Common myeloid progenitor, CD34-positive (primary cell): Measurements from ENCODE around the gene NLGN4X.

Experiments
- CTCF ChIA-PET: fragments of 350-600 bp; sonication (Branson Sonifier 250); formaldehyde crosslinking; loops from one replicate; lab custom pipeline; 2021; ENCODE audit warnings: antibody characterized with exemption; lab: Charles Lee
- POLR2A ChIA-PET: fragments of 350-600 bp; sonication (Branson Sonifier 250); formaldehyde crosslinking; loops from one replicate; lab custom pipeline; 2021; ENCODE audit warnings: antibody characterized with exemption; lab: Charles Lee
- DNase-seq, 3 donors: peaks; one replicate each; pipeline versions ENCODE4 v3.0.0 to v3.0.0-alpha.2; 2013
- H3K27ac ChIP-seq, 2 experiments: 1 replicate in 1 of 2; 2 replicates in 1 of 2; pipeline ENCODE4 v1.7.0; 2013; ENCODE audit warnings: inconsistent platforms in 2 of 2, low read length in 2 of 2, mild to moderate bottlenecking in 2 of 2, low read depth in 1 of 2, moderate library complexity in 1 of 2; ENCODE audit not compliant: severe bottlenecking in 2 of 2, insufficient read depth in 1 of 2, poor library complexity in 1 of 2
- H3K27me3 ChIP-seq, 5 experiments: replicated peaks in 2 of 5; 1 replicate in 3 of 5; 2 replicates in 2 of 5; pipeline versions ENCODE4 v1.6.1 to v1.7.0; 2013; ENCODE audit warnings: low read length in 4 of 5, mild to moderate bottlenecking in 2 of 5, moderate library complexity in 2 of 5, inconsistent platforms in 1 of 5; ENCODE audit not compliant: insufficient read depth in 5 of 5, control insufficient read depth in 4 of 5
- H3K36me3 ChIP-seq, 4 experiments: 1 replicate in 2 of 4; 2 replicates in 2 of 4; pipeline versions ENCODE4 v1.6.1 to v1.7.0; 2013; ENCODE audit warnings: low read length in 3 of 4, control low read depth in 1 of 4, mild to moderate bottlenecking in 1 of 4; ENCODE audit not compliant: control insufficient read depth in 4 of 4, insufficient read depth in 4 of 4
- H3K4me1 ChIP-seq, 4 experiments: 1 replicate in 3 of 4; 2 replicates in 1 of 4; pipeline versions ENCODE4 v1.6.1 to v1.7.1; 2013; ENCODE audit warnings: low read length in 3 of 4, mild to moderate bottlenecking in 3 of 4, control low read depth in 1 of 4, inconsistent platforms in 1 of 4, moderate library complexity in 1 of 4; ENCODE audit not compliant: control insufficient read depth in 4 of 4, insufficient read depth in 4 of 4; ENCODE audit errors: control extremely low read depth in 1 of 4
- H3K4me3 ChIP-seq, 7 experiments: 1 replicate in 4 of 7; 2 replicates in 3 of 7; pipeline versions ENCODE4 v1.5.1 to v1.7.0; 2013; ENCODE audit warnings: mild to moderate bottlenecking in 7 of 7, low read length in 6 of 7, moderate library complexity in 6 of 7, inconsistent platforms in 2 of 7, low read depth in 2 of 7, control low read depth in 1 of 7; ENCODE audit not compliant: insufficient read depth in 4 of 7, control insufficient read depth in 1 of 7; ENCODE audit errors: extremely low read depth in 1 of 7
- H3K9me3 ChIP-seq, 5 experiments: 1 replicate in 4 of 5; 2 replicates in 1 of 5; pipeline versions ENCODE4 v1.6.1 to v1.7.1; 2013; ENCODE audit warnings: low read length in 4 of 5, mild to moderate bottlenecking in 2 of 5, inconsistent platforms in 1 of 5, low read depth in 1 of 5, moderate library complexity in 1 of 5; ENCODE audit not compliant: control insufficient read depth in 4 of 5, insufficient read depth in 2 of 5; ENCODE audit errors: control extremely low read depth in 1 of 5
- WGBS: methylation state at CpG from one replicate; pipeline ENCODE4 v1.1.5; 2013; ENCODE audit not compliant: insufficient coverage; 5-methylcytosine and 5-hydroxymethylcytosine counted together

NLGN4X gene

GRCh38 chrX:6052111-6052745 lies 176.4 kb downstream of the NLGN4X start:
- DNase-seq, result no peak

GRCh38 chrX:6049132-6049531 lies 179.5 kb downstream of the NLGN4X start:
- no peak for DNase-seq
- Histone ChIP-seq H3K4me1 (no peaks in the 10 kb centered on the region), H3K27me3 (no peaks in the 10 kb centered on the region), H3K36me3 (no peaks in the 10 kb centered on the region), H3K9me3 (no peaks in the 10 kb centered on the region), H3K4me3 (no peak overlapping the region), H3K27ac (no peak overlapping the region)
- 71% methylated on average over 1 of the region's 1 CpG for WGBS
- ChIA-PET POLR2A (no interaction called here), CTCF (no interaction called here)

More at GRCh38 chrX:6052111-6052745, 176.4 kb downstream of the NLGN4X start:
- 65% methylated on average over 5 of the region's 8 CpGs for WGBS
- Histone ChIP-seq H3K36me3 (no peaks in the 10 kb centered on the region), H3K4me3 (no peak overlapping the region), H3K9me3 (no peaks in the 10 kb centered on the region), H3K27me3 (no peaks in the 10 kb centered on the region), H3K4me1 (no peaks in the 10 kb centered on the region), H3K27ac (no peak overlapping the region)
- CTCF ChIA-PET, result no interaction called here
- POLR2A ChIA-PET, result no interaction called here

- POLR2A ChIA-PET, result no interaction called here
- H3K27ac ChIP-seq, result no peak overlapping the region
- no peaks in the 10 kb centered on the region for H3K27me3 ChIP-seq
- no peaks in the 10 kb centered on the region for H3K9me3 ChIP-seq
- DNase-seq, result no peak
- CTCF ChIA-PET, result no interaction called here
- no peak overlapping the region for H3K4me3 ChIP-seq
- H3K36me3 ChIP-seq, result no peaks in the 10 kb centered on the region
- no CpG with 5 or more reads among the region's 2 CpGs for WGBS
- H3K4me1 ChIP-seq, result no peaks in the 10 kb centered on the region
Observed at GRCh38 chrX:6041630-6042029, 187.0 kb downstream of the NLGN4X start.

- ChIA-PET POLR2A (no interaction called here), CTCF (no interaction called here)
- Histone ChIP-seq H3K27ac (no peak overlapping the region), H3K27me3 (peaks cover 0 to 7% (median 0%) of the 10 kb centered on the region in 5 experiments), H3K36me3 (no peaks in the 10 kb centered on the region), H3K4me1 (no peaks in the 10 kb centered on the region), H3K4me3 (no peak overlapping the region), H3K9me3 (no peaks in the 10 kb centered on the region)
- DNase-seq, result no peak
- 97% methylated on average over 8 of the region's 11 CpGs for WGBS
Observed at GRCh38 chrX:6029014-6029413, 199.7 kb downstream of the NLGN4X start.

- POLR2A ChIA-PET, result no interaction called here
- no peaks in the 10 kb centered on the region for H3K9me3 ChIP-seq
- peaks cover 0 to 7% (median 0%) of the 10 kb centered on the region in 5 experiments for H3K27me3 ChIP-seq
- no peak overlapping the region for H3K27ac ChIP-seq
- H3K36me3 ChIP-seq, result no peaks in the 10 kb centered on the region
- no peak for DNase-seq
- WGBS, result 40% methylated on average over 6 of the region's 6 CpGs
- no peaks in the 10 kb centered on the region for H3K4me1 ChIP-seq
- CTCF ChIA-PET, result no interaction called here
- no peak overlapping the region for H3K4me3 ChIP-seq
Observed at GRCh38 chrX:6026980-6027379, 201.7 kb downstream of the NLGN4X start.

GRCh38 chrX:6026429-6026828 lies 202.2 kb downstream of the NLGN4X start:
- H3K4me1 ChIP-seq, result peaks cover 0 to 3% (median 0%) of the 10 kb centered on the region in 4 experiments
- H3K9me3 ChIP-seq, result no peaks in the 10 kb centered on the region
- WGBS, result 37% methylated on average over 6 of the region's 7 CpGs
- no peak overlapping the region for H3K27ac ChIP-seq
- DNase-seq, result no peak
- ChIA-PET POLR2A (no interaction called here), CTCF (no interaction called here)
- H3K36me3 ChIP-seq, result no peaks in the 10 kb centered on the region
- no peak overlapping the region for H3K4me3 ChIP-seq
- peaks cover 0 to 7% (median 0%) of the 10 kb centered on the region in 5 experiments for H3K27me3 ChIP-seq

- no peak for DNase-seq
- 89% methylated on average over 4 of the region's 4 CpGs for WGBS
- Histone ChIP-seq H3K9me3 (no peaks in the 10 kb centered on the region), H3K36me3 (no peaks in the 10 kb centered on the region), H3K27me3 (peaks cover 0 to 7% (median 0%) of the 10 kb centered on the region in 5 experiments), H3K27ac (no peak overlapping the region), H3K4me3 (no peak overlapping the region), H3K4me1 (peaks cover 0 to 3% (median 0%) of the 10 kb centered on the region in 4 experiments)
- POLR2A ChIA-PET, result no interaction called here
- CTCF ChIA-PET, result no interaction called here
Observed at GRCh38 chrX:6024204-6024603, 204.5 kb downstream of the NLGN4X start.
